KOPT-K1 (cell line): ENCODE results near the gene FAHD1.

Experiments
- H3K27ac ChIP-seq: fragments of 200-600 bp; sonication (generic); 2 replicates; pipeline ENCODE4 v1.5.1; 2016; ENCODE audit warnings: antibody characterized with exemption, mild to moderate bottlenecking, low read depth, low read length; ENCODE audit not compliant: poor library complexity, severe bottlenecking
- H3K36me3 ChIP-seq: fragments of 200-600 bp; sonication (generic); 2 replicates; pipeline ENCODE4 v1.5.1; 2017; ENCODE audit warnings: antibody characterized with exemption, mild to moderate bottlenecking, low read length, moderate library complexity; ENCODE audit not compliant: insufficient read depth
- H3K9me3 ChIP-seq: fragments of 200-600 bp; sonication (generic); 2 replicates; pipeline ENCODE4 v1.5.1; 2017; ENCODE audit warnings: antibody characterized with exemption, low read length, mild to moderate bottlenecking; ENCODE audit not compliant: insufficient read depth, poor library complexity, severe bottlenecking

FAHD1 gene

DNA sequence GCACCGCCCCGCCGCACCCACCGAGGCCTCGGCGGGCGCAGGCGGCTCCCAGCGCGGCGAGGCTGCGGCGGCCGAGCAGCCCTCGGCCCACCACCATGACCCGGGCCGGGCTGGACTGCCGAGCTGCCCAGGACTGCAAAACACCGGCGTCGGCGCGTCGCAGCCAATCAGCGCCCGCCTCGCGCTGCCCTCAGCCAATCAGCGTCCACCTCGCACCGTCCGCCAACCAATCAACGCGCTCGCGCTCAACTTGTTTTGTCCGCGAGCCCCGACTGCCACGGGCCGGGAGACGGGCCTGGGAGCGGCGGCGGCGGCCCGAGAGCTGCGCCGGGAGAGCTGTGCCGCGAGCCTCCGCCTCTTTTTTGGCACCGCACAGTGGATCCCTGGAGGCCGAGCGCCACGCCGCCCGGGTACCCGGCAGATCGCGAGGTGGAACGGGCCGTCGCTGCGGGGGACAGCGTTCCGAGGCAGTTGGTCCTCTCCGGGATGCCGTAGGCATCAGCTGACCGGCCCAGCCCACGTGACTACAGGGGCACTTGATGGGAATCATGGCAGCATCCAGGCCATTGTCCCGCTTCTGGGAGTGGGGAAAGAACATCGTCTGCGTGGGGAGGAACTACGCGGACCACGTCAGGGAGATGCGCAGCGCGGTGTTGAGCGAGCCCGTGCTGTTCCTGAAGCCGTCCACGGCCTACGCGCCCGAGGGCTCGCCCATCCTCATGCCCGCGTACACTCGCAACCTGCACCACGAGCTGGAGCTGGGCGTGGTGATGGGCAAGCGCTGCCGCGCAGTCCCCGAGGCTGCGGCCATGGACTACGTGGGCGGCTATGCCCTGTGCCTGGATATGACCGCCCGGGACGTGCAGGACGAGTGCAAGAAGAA lies at the start of gene FAHD1, which contains the start of gene HAGH:
Gene FAHD1, plus strand, starts transcription at position 516 of the 883 bp plus-strand sequence. Its CDS starts 33 bp downstream, at position 549.
Gene HAGH, minus strand, starts transcription at position 135 of the 883 bp plus-strand sequence. Its CDS starts 38 bp downstream, at position 97.
- Histone ChIP-seq H3K36me3 (peaks cover 21% of the 10 kb centered on the region; the same call in 1 of the 2 replicates), H3K27ac (peak within 1 kb of the TSS; percentile 63), H3K9me3 (no peaks in the 10 kb centered on the region)

DNA sequence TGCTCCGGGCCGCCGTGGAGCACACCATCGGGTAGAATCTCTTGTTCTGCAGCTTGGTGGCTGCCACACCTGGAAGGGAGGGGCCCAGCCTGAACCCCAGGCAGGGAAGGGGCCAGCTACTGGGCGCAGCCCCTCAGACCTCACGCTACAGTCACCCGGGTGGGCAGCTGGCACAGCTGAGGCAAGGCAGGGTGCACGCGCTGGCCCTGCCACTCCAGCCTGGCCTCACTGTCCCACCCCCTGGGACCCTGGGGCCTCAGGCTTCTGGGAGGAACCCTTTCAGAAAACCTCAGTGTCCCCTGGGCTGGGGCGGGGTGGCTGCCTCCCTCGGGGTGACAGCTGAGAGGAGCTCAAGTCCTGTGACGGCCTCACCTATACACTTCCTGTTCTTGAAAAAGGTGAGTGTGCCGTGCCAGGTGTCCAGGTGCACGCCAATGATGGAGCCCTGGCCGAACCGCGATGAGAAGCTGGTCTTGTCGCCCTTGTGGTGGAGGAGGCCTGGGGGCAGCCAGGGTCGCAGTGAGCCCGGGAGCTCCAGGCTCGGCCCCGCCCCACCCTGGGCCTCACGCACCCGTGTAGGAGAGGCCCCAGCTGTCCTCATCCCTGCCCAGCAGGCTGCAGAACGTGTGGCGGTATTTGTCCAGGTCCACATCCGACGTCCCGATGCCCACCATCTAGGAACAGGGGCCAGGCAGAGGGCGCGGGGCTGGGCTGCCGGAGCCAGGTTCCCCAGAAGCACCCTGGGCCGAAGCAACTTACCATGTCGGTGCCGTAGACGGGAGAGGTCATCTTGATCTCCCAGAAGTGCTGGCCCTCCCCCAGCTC lies 49.4 kb upstream of the FAHD1 start:
- peaks cover 43% of the 10 kb centered on the region; the same call in 1 of the 2 replicates for H3K36me3 ChIP-seq
- H3K27ac ChIP-seq: no peak overlapping the region
- H3K9me3 ChIP-seq: no peaks in the 10 kb centered on the region

DNA sequence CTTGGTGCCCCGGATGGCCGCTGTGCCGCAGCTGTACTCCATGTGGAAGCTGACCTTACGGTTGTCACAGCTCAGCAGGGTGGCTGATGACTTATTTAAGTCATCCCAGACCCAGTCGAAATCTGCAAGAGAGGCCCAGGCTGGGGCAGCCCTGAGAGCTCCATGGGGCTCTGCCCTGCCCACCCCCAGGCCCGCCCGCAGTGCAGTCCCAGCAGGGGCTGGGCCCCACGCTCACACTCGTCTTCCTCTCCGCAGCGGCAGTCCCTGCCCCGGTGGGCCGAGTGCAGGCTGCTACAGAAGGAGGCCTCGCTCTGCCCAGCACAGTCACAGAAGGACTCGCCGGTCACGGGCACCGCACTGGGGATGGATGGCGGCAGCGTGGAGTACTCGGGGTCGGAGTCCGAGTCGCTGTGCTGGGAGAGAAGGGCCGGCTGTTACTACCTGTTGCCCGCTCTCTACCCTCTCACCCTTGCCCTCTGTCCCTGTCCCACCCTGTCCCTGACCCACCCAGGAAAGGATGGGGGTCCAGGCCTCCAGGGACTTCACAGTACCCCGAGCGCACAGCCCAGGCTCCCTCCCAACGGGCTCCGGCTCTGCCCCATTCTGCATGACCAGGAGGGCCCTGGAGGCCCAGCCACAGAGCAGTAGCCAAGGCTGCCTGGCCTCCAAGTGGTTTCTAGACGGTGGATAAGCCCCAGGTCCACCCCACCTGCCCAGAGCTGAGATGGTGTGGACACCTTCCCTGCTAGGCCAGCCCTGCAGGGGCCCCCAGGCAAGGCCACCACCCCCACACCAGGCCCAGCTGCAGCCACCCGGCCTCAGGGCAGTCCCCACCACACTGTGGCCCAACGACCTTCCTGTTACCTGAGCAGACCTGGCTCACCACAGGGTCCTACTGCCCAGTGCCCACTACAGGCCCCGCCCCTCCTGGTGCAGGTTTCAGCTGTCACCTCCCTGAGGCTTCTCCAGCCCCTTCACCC lies 48.5 kb upstream of the FAHD1 start:
- Histone ChIP-seq H3K9me3 (no peaks in the 10 kb centered on the region), H3K36me3 (peaks cover 43% of the 10 kb centered on the region; the same call in 1 of the 2 replicates), H3K27ac (no peak overlapping the region)

DNA sequence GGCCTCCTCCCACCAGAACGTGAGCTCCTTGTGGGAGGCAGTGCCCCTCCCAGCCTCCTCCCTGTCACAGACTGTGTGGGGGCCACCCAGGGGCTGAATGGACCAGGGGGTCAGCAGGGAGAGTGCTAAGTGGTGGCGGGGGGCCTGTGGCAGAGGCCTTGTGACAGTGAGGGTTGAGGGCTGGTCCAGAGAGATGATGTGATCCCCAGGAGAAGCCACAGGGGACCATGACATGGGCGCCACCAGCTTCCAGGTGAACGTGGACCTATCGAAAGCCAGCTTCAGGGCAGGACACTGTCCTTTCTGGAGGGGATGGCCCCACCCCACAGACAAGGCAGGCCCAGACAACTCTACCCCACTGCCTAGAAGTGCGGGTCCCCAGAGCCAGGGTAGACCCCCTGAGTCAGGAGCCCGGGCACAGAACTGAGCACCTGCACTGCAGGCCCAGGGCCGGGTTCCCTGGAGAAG lies 47.7 kb upstream of the FAHD1 start:
- Histone ChIP-seq H3K27ac (no peak overlapping the region), H3K9me3 (no peaks in the 10 kb centered on the region), H3K36me3 (peaks cover 43% of the 10 kb centered on the region; the same call in 1 of the 2 replicates)

DNA sequence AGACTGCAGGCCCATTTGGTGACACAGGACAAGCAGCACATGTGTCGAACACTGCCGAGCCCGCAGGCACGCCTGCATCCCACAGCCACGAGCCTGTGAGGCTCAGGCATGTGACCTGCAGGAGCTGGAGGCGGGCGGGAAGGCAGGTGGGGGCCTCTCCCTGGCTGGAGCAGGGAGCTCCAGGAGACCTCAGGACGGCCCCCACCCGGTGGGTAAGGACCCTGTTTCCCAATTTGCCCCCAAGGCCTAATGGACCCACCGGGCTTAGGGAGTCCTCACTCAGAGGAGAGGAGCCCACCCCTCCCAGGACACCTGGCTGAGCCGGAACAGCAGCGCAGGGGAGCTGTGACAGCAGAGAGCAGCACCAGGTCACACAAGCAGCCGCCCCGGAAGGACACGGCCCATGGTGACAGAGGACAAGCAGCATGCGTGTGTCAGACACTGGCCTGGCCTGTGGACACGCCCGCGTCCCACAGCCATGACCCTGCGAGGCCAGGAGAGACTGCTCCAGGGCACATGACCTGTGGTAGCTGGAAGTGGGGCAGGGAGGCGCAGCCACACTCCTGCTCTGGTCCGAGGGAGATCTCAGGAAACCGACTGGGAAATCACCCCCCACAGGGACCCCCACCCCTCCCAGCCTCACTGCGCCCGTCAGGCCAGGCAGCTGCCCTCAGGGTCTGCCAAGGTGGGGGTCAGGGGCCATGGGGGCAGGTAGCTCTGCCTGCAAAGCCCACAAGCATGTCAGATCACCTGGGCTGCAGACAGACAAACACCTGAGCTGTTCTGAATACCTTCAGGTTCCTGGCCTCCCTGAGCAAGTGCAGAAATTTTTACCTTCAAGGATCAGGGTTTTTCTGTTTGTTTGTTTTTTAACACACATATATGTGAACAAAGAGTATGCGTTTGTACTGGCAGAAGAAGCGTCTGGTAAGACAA lies 47.0 kb upstream of the FAHD1 start:
- Histone ChIP-seq H3K36me3 (peaks cover 47% of the 10 kb centered on the region; the same call in 1 of the 2 replicates), H3K27ac (no peak overlapping the region), H3K9me3 (no peaks in the 10 kb centered on the region)

DNA sequence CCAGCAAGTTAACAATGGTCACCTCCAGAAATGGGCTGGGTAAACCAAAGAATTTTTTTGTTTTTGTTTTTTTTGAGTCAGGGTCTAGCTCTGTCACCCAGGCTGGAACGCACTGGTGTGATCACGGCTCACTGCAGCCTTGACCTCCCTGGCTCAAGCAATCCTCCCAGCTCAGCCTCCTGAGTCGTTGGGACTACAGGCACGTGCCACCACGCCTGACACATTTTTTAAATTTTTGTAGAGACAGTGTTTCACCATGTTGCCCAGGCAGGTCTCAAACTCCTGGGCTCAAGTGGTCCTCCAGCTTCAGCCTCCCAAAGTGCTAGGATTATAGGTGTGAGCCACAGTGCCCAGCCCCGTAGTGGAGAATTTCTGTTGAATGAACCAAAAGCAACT lies 46.3 kb upstream of the FAHD1 start:
- peaks cover 48% of the 10 kb centered on the region for H3K36me3 ChIP-seq
- no peaks in the 10 kb centered on the region for H3K9me3 ChIP-seq
- H3K27ac ChIP-seq: no peak overlapping the region

DNA sequence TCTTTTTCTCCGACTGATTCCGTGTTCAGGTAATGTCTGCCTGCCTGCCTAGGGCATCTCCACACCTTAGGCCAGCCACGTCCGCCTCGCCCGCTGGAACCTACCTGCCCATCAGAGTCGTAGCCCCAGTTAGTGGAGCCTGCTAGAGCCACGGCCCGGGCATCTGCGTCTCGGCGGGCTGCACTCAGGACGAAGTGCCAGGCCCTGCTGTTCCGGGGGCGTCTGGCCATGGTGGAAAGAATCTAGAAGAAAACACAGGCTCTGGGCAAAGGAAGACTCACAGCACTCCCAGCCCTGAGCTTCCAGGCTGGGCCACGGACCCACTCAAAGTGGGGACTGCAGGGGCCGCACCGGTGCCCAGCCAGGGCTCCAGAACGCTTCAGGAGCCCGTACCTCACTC lies 45.8 kb upstream of the FAHD1 start:
- no peaks in the 10 kb centered on the region for H3K9me3 ChIP-seq
- H3K27ac ChIP-seq: no peak overlapping the region
- H3K36me3 ChIP-seq: peaks cover 48% of the 10 kb centered on the region

DNA sequence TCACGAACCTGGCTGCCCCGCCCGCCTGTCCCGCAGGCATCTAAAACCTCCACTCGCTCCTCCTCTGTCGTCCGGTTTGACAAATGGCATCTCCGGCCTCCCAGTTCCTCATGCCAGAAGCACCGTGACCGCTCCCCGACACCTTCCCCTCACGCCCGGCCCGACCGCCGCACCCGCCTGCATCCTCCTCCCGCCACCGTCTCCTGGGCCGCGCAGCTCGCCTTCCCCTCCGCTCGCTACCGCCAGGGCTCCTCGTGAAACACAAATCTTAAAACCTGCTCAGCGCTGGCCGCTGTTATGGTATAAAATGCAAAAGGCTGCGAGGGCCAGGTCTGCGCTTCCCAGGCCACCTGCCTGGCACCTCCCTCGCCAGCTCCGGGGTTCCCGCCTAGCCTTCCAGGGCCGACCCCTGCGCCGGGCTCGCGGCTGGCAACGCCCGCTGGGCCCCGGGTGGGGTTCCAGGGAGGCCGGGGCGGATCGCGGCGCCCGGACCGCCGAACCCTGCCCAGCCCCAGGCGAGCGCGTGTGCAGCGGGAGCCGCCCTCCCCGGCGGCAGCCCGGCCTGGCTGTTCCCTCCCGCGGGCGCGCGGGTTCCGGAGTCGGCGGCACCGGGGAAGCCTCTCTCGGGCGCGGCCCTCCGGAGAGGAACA lies 45.1 kb upstream of the FAHD1 start:
- Histone ChIP-seq H3K9me3 (no peaks in the 10 kb centered on the region), H3K27ac (peak overlapping the region; percentile 64), H3K36me3 (peaks cover 48% of the 10 kb centered on the region)

DNA sequence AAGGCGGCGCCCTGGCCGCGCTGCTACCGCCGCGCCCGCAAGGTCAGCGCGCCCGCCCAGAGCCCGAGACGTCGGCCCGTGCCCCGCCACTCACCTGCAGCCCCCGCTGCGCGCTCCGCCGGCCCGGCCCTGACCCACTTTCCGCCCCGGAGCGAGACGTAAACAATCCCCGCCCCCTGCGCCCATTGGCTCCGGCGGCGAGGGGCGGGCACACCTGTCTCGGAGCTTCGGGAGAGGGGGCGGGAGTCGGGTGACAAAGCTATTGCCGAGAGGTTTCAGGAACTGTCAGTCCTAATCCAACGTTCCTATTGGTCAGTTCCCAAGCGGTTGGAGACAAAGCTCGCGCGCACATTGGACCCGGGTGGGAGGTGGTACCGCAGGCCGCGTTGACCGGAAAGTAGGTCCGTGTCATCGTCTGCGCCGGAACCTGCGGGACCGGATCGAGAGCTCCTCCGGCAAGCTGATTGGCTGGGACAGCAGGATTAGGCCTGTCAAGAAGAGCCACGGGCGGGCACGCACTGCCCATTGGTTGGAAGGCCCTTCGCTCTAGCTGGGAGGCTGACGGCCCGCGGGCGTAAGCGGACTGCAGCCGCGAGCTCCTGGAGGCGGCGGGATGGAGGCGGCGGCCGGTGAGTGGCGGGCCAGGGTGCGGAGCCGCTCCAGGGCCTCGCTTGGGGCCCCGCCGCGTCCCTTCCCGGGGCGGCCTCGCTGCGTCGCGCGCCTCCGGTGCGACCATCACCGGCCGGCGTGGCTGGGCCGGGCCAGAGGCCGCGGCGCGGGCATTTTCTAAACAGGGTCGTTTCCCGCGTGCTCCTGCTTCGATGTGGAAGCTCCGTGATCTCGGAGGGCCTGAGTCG lies 44.4 kb upstream of the FAHD1 start, which contains the start of the genes NUBP2 and SPSB3:
Gene NUBP2, plus strand, starts transcription at position 553 of the 857 bp plus-strand sequence. Its CDS starts 61 bp downstream, at position 614.
Gene SPSB3, minus strand, starts transcription at position 164 of the 857 bp plus-strand sequence. CDS start 1,088 bp downstream, outside the sequence.
- Histone ChIP-seq H3K9me3 (no peaks in the 10 kb centered on the region), H3K27ac (peak within 1 kb of the TSS; percentile 64), H3K36me3 (peaks cover 48% of the 10 kb centered on the region)

DNA sequence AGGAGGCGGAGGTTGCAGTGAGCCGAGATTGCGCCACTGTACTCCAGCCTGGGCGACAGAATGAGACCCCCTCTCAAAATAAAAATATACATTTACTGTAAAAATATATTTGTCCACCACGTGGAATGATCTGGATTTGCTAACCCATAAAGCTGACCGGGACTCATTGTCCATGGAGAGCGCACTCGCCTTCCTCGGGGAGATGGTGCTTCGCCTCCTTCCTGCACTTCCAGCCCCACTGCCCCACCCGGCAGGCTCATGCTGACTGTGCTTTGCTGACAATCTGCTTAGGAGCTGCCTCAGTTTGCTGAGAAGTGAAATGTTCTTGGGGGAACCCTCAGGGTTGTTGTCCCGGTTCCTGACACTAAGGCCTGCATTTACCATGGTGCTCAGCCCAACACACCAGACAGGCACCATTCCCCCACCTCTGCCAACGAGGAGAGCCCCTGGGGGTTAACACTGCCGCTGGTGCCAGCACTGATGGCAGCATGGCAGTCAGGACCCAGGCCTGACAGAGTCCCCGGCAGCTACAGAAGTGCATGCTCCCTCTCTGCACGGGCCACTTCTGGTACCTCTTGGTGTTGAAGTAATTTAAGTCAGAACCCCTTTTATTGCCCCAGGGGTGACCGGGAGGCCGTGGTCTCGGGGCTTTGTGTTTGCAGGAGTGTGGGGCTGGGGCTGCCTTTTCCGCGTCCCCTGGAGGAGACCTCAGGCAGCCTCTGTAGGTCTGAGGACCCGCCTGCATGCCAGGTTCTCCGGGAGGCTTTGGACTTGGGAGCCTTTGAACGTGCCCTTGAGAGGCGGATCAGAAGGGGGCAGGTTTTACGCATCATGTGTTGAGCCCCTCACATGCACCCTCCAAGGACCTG lies 41.8 kb upstream of the FAHD1 start:
- peaks cover 58% of the 10 kb centered on the region for H3K36me3 ChIP-seq
- H3K9me3 ChIP-seq: no peaks in the 10 kb centered on the region
- no peak overlapping the region for H3K27ac ChIP-seq

DNA sequence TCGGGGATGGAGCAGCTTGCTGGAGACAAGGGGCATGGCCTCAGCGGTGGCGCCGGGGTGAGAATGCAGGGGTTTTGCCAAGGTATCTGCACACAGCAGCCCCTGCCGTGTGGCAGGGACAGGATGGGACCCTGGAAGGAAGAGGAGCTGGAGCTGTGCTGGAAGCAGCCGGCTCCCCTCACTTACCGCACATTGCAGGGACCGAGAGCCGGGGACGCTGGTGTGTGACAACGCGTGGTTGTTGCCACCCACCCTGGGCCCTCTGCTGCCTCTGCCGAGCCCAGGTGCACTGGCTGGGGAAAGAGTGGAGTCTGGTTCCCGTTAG lies 41.2 kb upstream of the FAHD1 start:
- Histone ChIP-seq H3K36me3 (peaks cover 61% of the 10 kb centered on the region), H3K9me3 (no peaks in the 10 kb centered on the region), H3K27ac (no peak overlapping the region)
